ENCODE data around the gene SLC44A2. TPM values are rescaled to one million over a fixed set of nuclear protein-coding genes. Genes with fewer than 3 reads are reported as not detected.

The SLC44A2 gene
- total RNA-seq, 2 donors from 2014 or later, result 106 to 240 TPM

DNA sequence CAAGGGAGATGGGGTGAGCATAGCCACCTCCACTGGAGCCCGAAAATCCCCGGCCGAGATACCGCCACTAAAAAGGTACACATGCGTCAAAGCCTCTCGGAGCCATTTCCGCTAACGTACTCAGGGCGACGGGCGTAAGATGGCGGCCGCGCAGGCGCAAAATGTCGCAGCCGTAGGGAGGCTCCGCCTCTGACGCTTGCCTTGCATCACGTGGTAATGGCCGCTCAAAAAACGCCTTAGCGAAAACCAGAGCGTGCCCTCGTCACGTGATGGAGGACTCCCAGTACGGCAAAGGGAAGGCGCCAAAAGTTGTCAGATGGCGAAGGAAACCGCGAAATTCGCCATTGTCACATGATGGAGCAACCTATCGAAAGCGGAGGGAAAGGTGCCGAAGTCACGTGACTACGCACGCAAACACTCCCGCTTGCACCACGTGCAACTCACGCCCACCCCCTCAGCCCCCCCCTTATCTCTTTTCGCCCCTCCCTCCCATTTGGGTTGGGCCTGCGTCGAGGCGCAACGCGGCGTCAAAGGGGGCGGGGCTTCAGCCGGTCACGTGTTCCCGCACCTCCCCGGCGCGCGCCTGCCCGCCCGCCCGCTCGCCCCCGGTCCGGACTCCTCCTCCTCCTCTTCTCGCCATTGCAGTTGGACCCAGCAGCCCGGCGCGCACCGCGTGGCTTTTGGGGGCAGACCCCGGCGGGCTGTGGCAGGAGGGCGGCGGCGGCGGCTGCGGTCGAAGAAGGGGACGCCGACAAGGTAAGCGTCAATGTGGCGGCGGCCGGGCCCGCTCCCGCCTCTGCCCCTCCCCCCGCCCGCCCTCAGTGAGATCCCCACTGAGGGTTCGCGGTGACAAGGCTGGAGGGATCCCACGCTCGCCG, 28.6 kb downstream of the SLC44A2 start, which contains the start of gene ILF3:
Gene ILF3, plus strand, starts transcription at position 615 of the 878 bp plus-strand sequence. CDS start 16,260 bp downstream, outside the sequence.
- Mint-ChIP-seq H3K9me3 (no peaks in the 10 kb centered on the region), H3K4me1 (peaks cover 16% of the 10 kb centered on the region), H3K36me3 (ENCODE audit: low read depth) (peaks cover 37% of the 10 kb centered on the region), H3K27me3 (ENCODE audit: insufficient read depth) (peaks cover 1% of the 10 kb centered on the region), H3K4me3 (peak within 1 kb of the TSS; percentile 92), H3K27ac (peak within 1 kb of the TSS; percentile 99)
- TF ChIP-seq, protein P1, sequence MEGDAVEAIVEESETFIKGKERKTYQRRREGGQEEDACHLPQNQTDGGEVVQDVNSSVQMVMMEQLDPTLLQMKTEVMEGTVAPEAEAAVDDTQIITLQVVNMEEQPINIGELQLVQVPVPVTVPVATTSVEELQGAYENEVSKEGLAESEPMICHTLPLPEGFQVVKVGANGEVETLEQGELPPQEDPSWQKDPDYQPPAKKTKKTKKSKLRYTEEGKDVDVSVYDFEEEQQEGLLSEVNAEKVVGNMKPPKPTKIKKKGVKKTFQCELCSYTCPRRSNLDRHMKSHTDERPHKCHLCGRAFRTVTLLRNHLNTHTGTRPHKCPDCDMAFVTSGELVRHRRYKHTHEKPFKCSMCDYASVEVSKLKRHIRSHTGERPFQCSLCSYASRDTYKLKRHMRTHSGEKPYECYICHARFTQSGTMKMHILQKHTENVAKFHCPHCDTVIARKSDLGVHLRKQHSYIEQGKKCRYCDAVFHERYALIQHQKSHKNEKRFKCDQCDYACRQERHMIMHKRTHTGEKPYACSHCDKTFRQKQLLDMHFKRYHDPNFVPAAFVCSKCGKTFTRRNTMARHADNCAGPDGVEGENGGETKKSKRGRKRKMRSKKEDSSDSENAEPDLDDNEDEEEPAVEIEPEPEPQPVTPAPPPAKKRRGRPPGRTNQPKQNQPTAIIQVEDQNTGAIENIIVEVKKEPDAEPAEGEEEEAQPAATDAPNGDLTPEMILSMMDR (conservative IDR thresholded peaks at IDR 0.05), result no peak
- DNase-seq, result peak; percentile 100
- Histone ChIP-seq H3K4me1 (ENCODE audit: control insufficient read depth, insufficient read depth, low read length) (no peaks in the 10 kb centered on the region), H3K27ac (ENCODE audit: low read depth, low read length) (peak within 1 kb of the TSS; percentile 100), H3K9me3 (ENCODE audit: control insufficient read depth, low read length) (no peaks in the 10 kb centered on the region), H3K9ac (ENCODE audit: extremely low read depth, low read length, poor library complexity, severe bottlenecking) (peak within 1 kb of the TSS; percentile 99), H3K4me3 (ENCODE audit: low read length) (peak within 1 kb of the TSS; percentile 98), H3K27me3 (ENCODE audit: control insufficient read depth, insufficient read depth, low read length, poor library complexity, severe bottlenecking) (no peaks in the 10 kb centered on the region), H3K36me3 (ENCODE audit: control insufficient read depth, insufficient read depth, low read length) (peaks cover 42% of the 10 kb centered on the region)
- 0% methylated on average over 39 to 90 of the region's 91 CpGs for WGBS, 2 experiments (ENCODE audit: insufficient coverage in 1 of 2, insufficient read length in 1 of 2)

DNA sequence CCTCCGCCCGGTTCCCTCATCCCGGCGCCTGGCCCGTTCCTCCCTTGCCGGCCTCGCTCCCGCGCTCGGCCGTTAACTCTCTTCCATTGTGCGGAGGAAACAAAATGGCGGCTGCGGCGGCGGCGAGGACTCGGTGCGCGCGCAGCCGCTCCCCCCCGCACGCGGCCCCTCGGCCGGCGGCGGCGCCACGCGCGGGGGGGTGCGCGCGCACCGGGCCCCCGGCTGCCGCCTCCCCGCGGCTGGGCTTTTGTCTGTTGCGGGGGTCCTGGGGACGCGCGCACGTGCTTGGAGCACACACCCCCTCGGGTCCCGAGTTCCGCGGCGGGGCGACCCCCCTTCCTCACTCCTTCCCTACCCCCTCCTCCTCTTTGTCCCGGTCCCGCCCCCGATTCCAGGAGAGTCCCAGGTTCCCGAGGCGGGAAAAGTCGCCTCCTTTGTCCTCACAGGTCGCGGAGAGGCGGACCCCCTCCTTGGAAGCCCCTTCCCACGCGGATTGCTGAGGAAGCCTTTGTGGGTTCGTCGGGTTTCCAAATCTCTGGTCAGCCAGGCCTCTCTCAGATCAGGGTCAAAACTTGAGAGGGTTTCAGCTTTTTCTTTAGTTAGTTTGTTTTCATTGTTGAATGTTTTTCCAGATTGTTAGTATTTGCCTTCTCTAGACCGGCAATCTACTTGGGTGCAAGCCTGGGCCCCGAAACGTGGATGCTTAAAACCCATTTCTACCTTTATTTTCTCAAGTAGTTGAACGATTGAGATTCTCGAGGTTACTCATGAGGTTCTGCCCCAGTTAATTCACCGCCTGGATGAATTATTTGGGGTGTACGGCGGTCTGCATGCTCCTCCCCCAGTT, 29.5 kb downstream of the SLC44A2 start:
- Histone ChIP-seq H3K36me3 (ENCODE audit: control insufficient read depth, insufficient read depth, low read length) (peaks cover 46% of the 10 kb centered on the region), H3K27me3 (ENCODE audit: control insufficient read depth, insufficient read depth, low read length, poor library complexity, severe bottlenecking) (no peaks in the 10 kb centered on the region), H3K4me1 (ENCODE audit: control insufficient read depth, insufficient read depth, low read length) (no peaks in the 10 kb centered on the region), H3K4me3 (ENCODE audit: low read length) (peak overlapping the region; percentile 91), H3K9ac (ENCODE audit: extremely low read depth, low read length, poor library complexity, severe bottlenecking) (peak overlapping the region; percentile 99), H3K9me3 (ENCODE audit: control insufficient read depth, low read length) (no peaks in the 10 kb centered on the region), H3K27ac (ENCODE audit: low read depth, low read length) (peak overlapping the region; percentile 100)
- Mint-ChIP-seq H3K9me3 (no peaks in the 10 kb centered on the region), H3K36me3 (ENCODE audit: low read depth) (peaks cover 40% of the 10 kb centered on the region), H3K4me1 (peaks cover 16% of the 10 kb centered on the region), H3K27me3 (ENCODE audit: insufficient read depth) (peaks cover 1% of the 10 kb centered on the region), H3K27ac (peak overlapping the region; percentile 99), H3K4me3 (peak overlapping the region; percentile 92)
- TF ChIP-seq, protein P1 (conservative IDR thresholded peaks at IDR 0.05), result no peak
- peak; percentile 91 for DNase-seq
- WGBS, 2 experiments (ENCODE audit: insufficient coverage in 1 of 2, insufficient read length in 1 of 2), result 0% methylated on average over 15 to 73 of the region's 73 CpGs
